Activated CD4-positive, alpha-beta memory T cell treated with anti-CD3 and anti-CD28 coated beads for 36 hours (primary cell): ENCODE data around the gene SLC8A1. TPM values are rescaled to one million over a fixed set of nuclear protein-coding genes. Genes with fewer than 3 reads are reported as not detected.

Experiments
- CTCF ChIA-PET: fragments of 350-600 bp; sonication (Branson Sonifier 250); formaldehyde crosslinking; loops from one replicate; lab custom pipeline; 2021; ENCODE audit warnings: antibody characterized with exemption, inconsistent platforms; lab: Charles Lee
- POLR2A ChIA-PET: fragments of 350-600 bp; sonication (Branson Sonifier 250); formaldehyde crosslinking; loops from one replicate; lab custom pipeline; 2021; ENCODE audit warnings: antibody characterized with exemption; lab: Charles Lee
- DNase-seq: peaks from one replicate; pipeline ENCODE4 v3.0.0-alpha.2; 2020
- H3K27ac Mint-ChIP-seq: one replicate; pipeline ENCODE4 v1.8.0; 2021; ENCODE audit warnings: mixed read lengths
- H3K27me3 Mint-ChIP-seq: one replicate; pipeline ENCODE4 v1.8.0; 2021; ENCODE audit warnings: mixed read lengths
- H3K36me3 Mint-ChIP-seq: one replicate; pipeline ENCODE4 v1.8.0; 2021; ENCODE audit warnings: mixed read lengths
- H3K4me1 Mint-ChIP-seq: one replicate; pipeline ENCODE4 v1.8.0; 2021; ENCODE audit warnings: low read depth, mixed read lengths
- H3K4me3 Mint-ChIP-seq: one replicate; pipeline ENCODE4 v1.8.0; 2021; ENCODE audit warnings: mild to moderate bottlenecking, mixed read lengths
- H3K9me3 Mint-ChIP-seq: one replicate; pipeline ENCODE4 v1.8.0; 2021; ENCODE audit warnings: mixed read lengths
- intact Hi-C: fragments of 100-400 bp; cut with micrococcal nuclease; formaldehyde crosslinking; loops from one replicate; pipeline ENCODE4 v1.15.1; 2023
- total RNA-seq, 2 experiments: library from RNA; stranded (reverse); gene quantifications; one replicate each; pipeline ENCODE4 v1.2.3, GENCODE V29; 2021

Gene SLC8A1
- total RNA-seq, 2 experiments from 2014 or later, result 0.12 to 0.19 TPM

DNA sequence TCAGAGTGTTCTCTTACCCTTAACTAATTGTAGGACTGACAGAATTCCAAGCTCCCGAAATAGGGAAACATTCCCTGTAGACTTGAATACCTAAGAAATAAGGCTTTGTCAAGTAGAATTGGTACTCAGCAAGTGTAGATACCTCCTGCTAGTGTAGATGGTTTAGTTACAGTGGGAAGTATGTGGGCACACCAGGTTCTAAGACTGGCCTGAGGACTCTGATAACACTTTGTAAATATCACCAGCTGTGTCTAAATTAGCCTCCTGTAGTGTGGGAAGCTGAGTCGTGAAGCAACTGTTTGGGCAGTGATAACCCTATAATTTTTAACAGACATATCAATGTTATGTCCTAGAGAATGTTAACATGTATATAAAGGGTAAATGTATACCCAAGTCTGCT lies 304.5 kb downstream of the SLC8A1 start:
- intact Hi-C loops, result no loop called here
- no peak for DNase-seq
- ChIA-PET POLR2A (no interaction called here), CTCF (no interaction called here)
- Mint-ChIP-seq H3K4me1 (no peaks in the 10 kb centered on the region), H3K27me3 (peaks cover 2% of the 10 kb centered on the region), H3K9me3 (no peaks in the 10 kb centered on the region), H3K36me3 (no peaks in the 10 kb centered on the region), H3K4me3 (no peak overlapping the region), H3K27ac (no peak overlapping the region)

DNA sequence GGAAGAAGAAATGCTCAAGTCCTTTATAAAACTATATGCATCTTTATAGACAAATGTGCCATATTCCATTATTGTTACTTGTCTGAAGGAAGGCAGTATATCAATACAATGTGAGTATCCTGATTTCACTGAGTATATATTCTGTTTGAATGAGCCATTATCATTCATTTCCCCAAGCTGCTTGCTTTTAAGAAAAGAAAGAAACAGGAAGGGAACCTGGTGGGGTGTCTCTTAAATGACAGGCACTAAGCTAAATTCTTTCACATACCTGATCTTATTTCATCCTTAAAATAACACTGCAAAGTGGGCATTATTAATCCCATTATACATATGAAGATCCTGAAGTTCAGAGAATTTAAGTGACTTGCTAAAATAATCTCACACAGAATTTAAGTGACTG lies 307.9 kb downstream of the SLC8A1 start:
- Mint-ChIP-seq H3K4me1 (no peaks in the 10 kb centered on the region), H3K36me3 (no peaks in the 10 kb centered on the region), H3K27ac (no peak overlapping the region), H3K9me3 (no peaks in the 10 kb centered on the region), H3K27me3 (no peaks in the 10 kb centered on the region), H3K4me3 (no peak overlapping the region)
- CTCF ChIA-PET, result no interaction called here
- intact Hi-C loops, result no loop called here
- POLR2A ChIA-PET, result no interaction called here
- no peak for DNase-seq

DNA sequence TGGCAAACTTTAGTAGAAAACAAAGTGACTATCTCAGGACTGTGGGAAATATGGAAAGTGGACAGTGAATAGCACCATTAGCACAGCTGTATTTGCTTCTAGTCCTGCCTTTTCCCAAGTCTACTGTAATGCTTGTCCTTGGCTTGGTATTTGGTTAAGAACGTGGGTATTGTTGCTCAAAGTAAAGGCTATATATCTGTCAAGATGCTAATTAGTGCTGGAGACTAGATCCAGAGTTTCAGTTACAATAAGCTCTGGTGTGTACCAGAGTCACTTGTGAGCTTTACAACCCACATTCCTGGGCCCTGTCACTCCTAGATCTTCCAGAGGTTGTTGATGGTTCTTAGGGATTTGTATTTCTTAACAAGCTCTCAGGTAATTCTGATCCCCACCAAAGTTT lies 313.6 kb downstream of the SLC8A1 start:
- DNase-seq, result no peak
- H3K9me3 Mint-ChIP-seq, result no peaks in the 10 kb centered on the region
- H3K4me3 Mint-ChIP-seq, result no peak overlapping the region
- no peaks in the 10 kb centered on the region for H3K27me3 Mint-ChIP-seq
- ChIA-PET POLR2A (no interaction called here), CTCF (no interaction called here)
- intact Hi-C loops, result no loop called here
- H3K27ac Mint-ChIP-seq, result no peak overlapping the region
- no peaks in the 10 kb centered on the region for H3K4me1 Mint-ChIP-seq
- no peaks in the 10 kb centered on the region for H3K36me3 Mint-ChIP-seq

DNA sequence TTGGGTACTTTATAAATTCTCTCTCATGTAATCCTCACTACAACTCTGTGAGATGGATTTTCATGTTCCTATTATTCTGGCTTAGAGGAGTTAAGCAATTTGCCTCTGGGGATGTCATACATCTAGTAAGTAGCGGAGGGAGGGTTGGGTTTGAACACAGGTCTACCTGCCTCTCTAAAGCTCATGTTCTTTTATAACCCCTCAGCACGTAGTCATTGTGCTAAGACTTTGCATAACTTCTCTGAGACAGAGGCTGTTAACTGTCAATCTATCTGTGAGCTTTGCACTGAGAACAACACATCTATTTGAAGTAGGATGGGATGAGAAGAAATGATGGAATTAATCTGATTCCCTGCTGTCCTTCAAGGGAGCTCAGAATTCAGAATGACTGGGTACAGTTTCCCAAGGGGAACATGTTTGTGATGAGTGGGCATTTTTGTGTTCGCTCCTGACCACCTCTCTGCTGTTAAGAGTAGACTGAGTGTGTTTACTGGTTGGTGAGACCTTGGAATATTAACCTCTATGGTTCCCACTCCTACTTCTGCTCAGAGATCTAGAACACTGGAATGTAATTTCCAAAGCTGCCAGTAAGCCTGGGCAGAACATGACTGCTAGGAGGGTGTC lies 320.7 kb downstream of the SLC8A1 start:
- H3K4me1 Mint-ChIP-seq, result no peaks in the 10 kb centered on the region
- POLR2A ChIA-PET, result no interaction called here
- no peaks in the 10 kb centered on the region for H3K36me3 Mint-ChIP-seq
- intact Hi-C loops, result no loop called here
- H3K9me3 Mint-ChIP-seq, result no peaks in the 10 kb centered on the region
- no peaks in the 10 kb centered on the region for H3K27me3 Mint-ChIP-seq
- no peak for DNase-seq
- no peak overlapping the region for H3K27ac Mint-ChIP-seq
- CTCF ChIA-PET, result interaction anchor here (0.6 kb wide), 1 partner anchor 406 kb away, joined by 5 read pairs; no protein-coding TSS in a partner anchor
- no peak overlapping the region for H3K4me3 Mint-ChIP-seq

DNA sequence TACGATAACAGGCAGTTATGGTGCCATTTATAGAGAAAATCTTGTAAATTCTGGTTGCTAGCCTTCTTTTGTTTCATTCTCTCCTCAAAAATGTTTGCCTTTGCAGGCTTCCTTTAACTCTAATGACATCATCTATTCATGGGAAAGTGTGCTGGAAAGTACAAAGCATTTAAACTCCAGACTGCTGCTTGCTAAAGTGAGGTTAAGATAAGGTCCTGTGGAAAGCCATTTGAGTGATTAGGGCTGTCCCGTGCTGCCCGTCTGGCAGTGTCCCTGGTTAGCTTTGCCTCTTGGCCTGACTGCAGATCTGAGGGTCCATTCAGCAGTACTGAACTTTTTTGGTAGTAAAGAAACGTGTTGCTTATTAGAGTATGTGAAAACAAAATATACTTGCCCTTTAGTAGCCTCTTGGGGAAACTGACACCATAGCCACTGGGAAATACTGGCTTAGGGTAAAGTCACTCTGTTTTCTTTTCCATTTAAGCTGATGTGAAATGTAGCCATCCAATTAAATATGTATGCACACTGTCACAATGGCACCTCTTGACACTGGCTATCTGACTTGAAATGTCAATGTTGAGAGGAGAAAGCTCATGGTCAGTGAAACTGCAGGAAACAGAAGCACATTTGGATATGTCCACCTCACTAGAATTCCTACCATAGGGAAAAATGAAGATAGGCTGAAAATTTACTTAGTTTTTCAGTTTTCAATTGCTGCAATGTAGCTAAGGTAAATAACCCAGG lies 321.5 kb downstream of the SLC8A1 start:
- intact Hi-C loops, result no loop called here
- POLR2A ChIA-PET, result no interaction called here
- H3K27ac Mint-ChIP-seq, result no peak overlapping the region
- no peaks in the 10 kb centered on the region for H3K36me3 Mint-ChIP-seq
- H3K9me3 Mint-ChIP-seq, result no peaks in the 10 kb centered on the region
- no peaks in the 10 kb centered on the region for H3K4me1 Mint-ChIP-seq
- H3K27me3 Mint-ChIP-seq, result no peaks in the 10 kb centered on the region
- CTCF ChIA-PET, result no interaction called here
- no peak for DNase-seq
- H3K4me3 Mint-ChIP-seq, result no peak overlapping the region

DNA sequence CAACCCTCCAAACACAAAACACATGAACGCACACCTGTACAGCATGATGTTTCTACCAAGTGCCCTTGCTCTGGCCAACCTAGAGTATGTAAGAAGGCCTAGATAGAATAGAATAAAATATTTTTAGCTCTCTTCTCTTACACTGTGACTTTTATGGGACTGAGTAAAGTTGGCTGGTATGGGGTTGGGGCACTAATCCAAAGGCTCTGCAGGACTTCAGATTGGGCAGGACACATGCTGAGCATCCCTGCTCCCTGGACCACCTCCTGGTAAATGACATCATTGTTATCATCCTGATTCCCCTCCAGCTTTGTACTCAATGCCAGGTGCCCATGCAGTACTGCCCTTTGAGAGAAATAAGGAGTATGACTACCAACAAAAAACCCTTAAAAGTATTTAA lies 322.2 kb downstream of the SLC8A1 start:
- Mint-ChIP-seq H3K4me1 (no peaks in the 10 kb centered on the region), H3K9me3 (no peaks in the 10 kb centered on the region), H3K36me3 (no peaks in the 10 kb centered on the region), H3K27me3 (no peaks in the 10 kb centered on the region), H3K4me3 (no peak overlapping the region), H3K27ac (no peak overlapping the region)
- ChIA-PET CTCF (no interaction called here), POLR2A (no interaction called here)
- DNase-seq, result no peak
- intact Hi-C loops, result no loop called here

DNA sequence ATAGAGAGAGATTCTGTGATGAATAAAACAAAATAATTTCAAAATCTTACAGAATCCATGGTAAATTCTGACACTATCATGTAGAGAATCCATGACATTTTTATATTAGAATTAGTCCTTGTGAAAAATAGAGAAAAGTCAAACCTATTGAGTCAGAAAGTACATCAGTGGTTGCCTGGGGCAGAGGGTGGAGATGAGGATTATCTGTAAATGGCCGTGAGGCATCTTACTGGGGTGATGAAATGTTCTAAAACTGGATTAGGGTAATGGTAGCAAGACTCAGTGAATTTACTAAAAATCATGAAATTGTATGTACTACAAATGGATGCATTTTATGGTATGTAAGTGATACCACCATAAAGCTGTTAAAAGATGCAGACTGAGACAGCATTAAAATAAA lies 323.1 kb downstream of the SLC8A1 start:
- DNase-seq, result no peak
- POLR2A ChIA-PET, result no interaction called here
- CTCF ChIA-PET, result no interaction called here
- intact Hi-C loops, result no loop called here
- H3K9me3 Mint-ChIP-seq, result no peaks in the 10 kb centered on the region
- no peak overlapping the region for H3K4me3 Mint-ChIP-seq
- H3K4me1 Mint-ChIP-seq, result no peaks in the 10 kb centered on the region
- no peak overlapping the region for H3K27ac Mint-ChIP-seq
- H3K36me3 Mint-ChIP-seq, result no peaks in the 10 kb centered on the region
- H3K27me3 Mint-ChIP-seq, result no peaks in the 10 kb centered on the region

DNA sequence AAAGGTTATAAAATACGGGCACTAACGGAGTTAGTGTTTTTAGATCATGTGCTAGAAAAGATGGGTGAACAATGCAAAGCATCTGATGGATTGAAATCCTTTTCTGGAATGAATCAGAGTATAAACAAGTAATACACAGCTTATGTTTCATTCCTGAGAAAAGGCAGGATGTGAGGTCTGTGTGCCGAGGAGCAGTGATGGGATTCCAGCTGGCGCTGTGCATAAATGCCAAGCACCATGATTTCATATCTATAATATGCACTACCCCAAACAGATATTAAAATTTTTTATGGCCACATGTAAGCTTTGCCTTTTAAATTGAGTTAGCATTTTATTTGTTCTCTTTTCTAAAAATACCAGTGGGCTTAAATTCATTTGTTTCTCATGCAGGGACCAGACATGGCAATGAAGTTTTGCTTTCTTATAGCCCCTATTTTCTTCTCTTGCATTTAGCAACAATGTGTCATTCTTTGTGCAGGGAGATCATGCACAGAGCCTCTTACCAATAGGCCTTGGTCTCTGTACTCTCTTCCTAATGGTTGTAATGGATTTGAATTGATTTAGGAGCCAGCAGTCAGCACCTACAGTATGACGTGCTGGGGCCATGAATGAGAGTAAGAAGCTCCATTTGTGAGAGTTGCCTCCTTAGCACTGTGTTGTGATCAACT lies 323.9 kb downstream of the SLC8A1 start:
- H3K27me3 Mint-ChIP-seq, result no peaks in the 10 kb centered on the region
- H3K27ac Mint-ChIP-seq, result no peak overlapping the region
- H3K4me1 Mint-ChIP-seq, result no peaks in the 10 kb centered on the region
- no peak overlapping the region for H3K4me3 Mint-ChIP-seq
- ChIA-PET POLR2A (no interaction called here), CTCF (no interaction called here)
- no peak for DNase-seq
- H3K36me3 Mint-ChIP-seq, result no peaks in the 10 kb centered on the region
- intact Hi-C loops, result no loop called here
- no peaks in the 10 kb centered on the region for H3K9me3 Mint-ChIP-seq

DNA sequence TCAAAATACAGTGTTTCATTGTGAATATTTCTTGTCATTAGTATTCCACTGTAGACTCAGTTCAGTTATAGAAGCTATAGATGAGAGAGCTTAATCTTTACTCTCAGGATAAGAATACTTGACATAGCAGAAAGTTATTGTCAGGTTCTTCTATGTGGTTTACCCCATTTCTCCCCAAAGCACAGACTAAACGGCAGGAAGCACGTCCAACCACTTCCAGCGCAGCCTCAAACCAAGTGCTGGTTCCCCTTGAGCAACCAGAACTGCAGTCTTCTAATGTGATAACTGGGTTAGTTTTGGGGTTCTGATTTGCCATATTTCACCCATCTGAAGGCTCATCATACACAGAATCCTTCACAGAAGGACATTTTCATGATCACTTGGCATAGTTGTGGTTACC lies 324.7 kb downstream of the SLC8A1 start:
- intact Hi-C loops, result no loop called here
- POLR2A ChIA-PET, result no interaction called here
- Mint-ChIP-seq H3K36me3 (no peaks in the 10 kb centered on the region), H3K9me3 (no peaks in the 10 kb centered on the region), H3K4me1 (no peaks in the 10 kb centered on the region), H3K27me3 (no peaks in the 10 kb centered on the region), H3K4me3 (no peak overlapping the region), H3K27ac (no peak overlapping the region)
- CTCF ChIA-PET, result no interaction called here
- no peak for DNase-seq

DNA sequence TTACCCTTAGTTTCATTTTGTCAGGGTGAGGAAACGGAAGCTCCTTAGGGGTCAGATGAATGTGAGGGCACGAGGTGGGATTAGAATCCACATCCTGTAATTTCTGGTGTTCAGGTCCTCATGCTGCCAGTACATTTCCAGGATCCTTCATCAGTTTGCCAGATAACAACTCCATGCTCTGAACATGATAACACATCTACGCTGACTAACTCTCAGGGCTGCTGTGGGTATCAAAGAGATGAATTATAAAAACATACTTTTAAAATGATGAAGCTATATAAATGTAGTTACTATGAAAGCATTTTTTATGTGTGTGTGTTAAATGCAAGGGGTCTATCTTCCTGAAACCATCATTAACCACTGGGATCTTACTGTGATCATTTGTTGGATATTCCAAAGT lies 325.9 kb downstream of the SLC8A1 start:
- ChIA-PET CTCF (no interaction called here), POLR2A (no interaction called here)
- Mint-ChIP-seq H3K4me3 (no peak overlapping the region), H3K27ac (no peak overlapping the region), H3K9me3 (no peaks in the 10 kb centered on the region), H3K27me3 (no peaks in the 10 kb centered on the region), H3K4me1 (no peaks in the 10 kb centered on the region), H3K36me3 (no peaks in the 10 kb centered on the region)
- DNase-seq, result no peak
- intact Hi-C loops, result no loop called here

DNA sequence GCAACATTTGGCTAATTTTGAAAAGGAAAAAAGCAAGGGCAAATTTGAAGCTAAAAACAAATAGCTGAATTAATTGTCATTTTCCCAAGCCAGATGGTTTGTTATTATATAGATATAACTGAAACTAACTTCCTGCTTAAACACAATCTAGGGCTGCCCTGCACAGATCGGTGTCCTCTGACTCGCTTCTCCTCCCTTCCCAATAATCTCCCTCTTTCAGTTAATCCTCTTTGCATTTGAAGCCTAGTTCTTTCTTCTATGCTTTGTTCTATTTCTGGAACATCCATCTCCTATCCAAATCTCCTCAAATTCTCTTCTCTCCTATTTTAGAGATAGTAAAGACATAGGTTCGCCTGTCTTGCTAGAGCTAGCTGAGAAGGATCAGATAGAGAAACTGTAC lies 328.1 kb downstream of the SLC8A1 start:
- Mint-ChIP-seq H3K4me1 (no peaks in the 10 kb centered on the region), H3K36me3 (no peaks in the 10 kb centered on the region), H3K27ac (no peak overlapping the region), H3K9me3 (no peaks in the 10 kb centered on the region), H3K27me3 (no peaks in the 10 kb centered on the region), H3K4me3 (no peak overlapping the region)
- CTCF ChIA-PET, result no interaction called here
- intact Hi-C loops, result no loop called here
- DNase-seq, result no peak
- POLR2A ChIA-PET, result no interaction called here

DNA sequence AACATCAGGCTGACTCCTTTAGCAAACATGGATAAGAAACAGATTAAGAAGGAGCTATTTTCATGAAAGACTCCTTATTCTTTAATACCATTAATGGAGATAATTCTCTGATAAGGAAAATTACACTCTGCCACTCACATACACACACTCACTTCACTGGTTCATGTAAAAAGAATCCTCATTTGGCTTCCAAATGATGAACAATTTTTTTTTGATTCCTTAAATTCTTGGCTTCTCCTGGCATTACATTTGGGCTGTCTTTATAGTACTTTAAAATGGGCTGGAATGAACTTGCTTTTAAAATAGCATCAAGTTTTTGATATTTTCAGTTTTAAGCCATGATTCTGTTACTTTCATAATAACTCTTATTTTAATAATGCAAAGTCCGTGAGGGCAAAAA lies 328.6 kb downstream of the SLC8A1 start:
- ChIA-PET POLR2A (no interaction called here), CTCF (no interaction called here)
- no peaks in the 10 kb centered on the region for H3K27me3 Mint-ChIP-seq
- H3K9me3 Mint-ChIP-seq, result no peaks in the 10 kb centered on the region
- DNase-seq, result no peak
- H3K4me3 Mint-ChIP-seq, result no peak overlapping the region
- intact Hi-C loops, result no loop called here
- H3K4me1 Mint-ChIP-seq, result no peaks in the 10 kb centered on the region
- H3K27ac Mint-ChIP-seq, result no peak overlapping the region
- no peaks in the 10 kb centered on the region for H3K36me3 Mint-ChIP-seq

DNA sequence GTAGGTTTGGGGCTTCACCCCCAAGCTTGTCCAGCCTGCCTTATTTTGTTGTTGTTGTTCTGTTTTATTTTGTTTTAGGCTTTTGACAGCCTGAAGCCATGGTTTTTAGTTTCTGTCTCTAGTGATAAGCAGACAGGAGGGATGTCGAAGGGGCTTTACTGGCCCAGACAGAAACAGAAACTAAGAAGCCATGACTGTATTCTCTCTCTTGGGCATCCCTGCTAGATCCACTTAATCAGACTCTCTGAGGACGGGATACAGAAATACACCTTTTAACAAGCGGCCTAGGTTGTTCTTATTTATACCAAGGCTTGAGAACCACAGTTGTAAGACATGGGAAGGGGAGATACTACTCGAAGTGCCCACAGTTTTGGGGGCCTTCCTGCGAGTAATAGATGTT lies 330.9 kb downstream of the SLC8A1 start:
- intact Hi-C loops, result no loop called here
- no peak overlapping the region for H3K4me3 Mint-ChIP-seq
- CTCF ChIA-PET, result no interaction called here
- no peaks in the 10 kb centered on the region for H3K9me3 Mint-ChIP-seq
- DNase-seq, result no peak
- H3K27me3 Mint-ChIP-seq, result no peaks in the 10 kb centered on the region
- POLR2A ChIA-PET, result no interaction called here
- no peaks in the 10 kb centered on the region for H3K4me1 Mint-ChIP-seq
- no peak overlapping the region for H3K27ac Mint-ChIP-seq
- no peaks in the 10 kb centered on the region for H3K36me3 Mint-ChIP-seq
